Amniotic epithelial cell (primary cell): Measurements from ENCODE around the gene NUP153.
A peak's percentile ranks its signal among the peaks of the same experiment; 100 is the strongest.
"Not testable (repeated sequence)": the region's sequence is repeated elsewhere in the genome, so short reads cannot be mapped to it uniquely, and the experiment has no call there.

Experiments
- DNase-seq: peaks from one replicate; pipeline ENCODE4 v3.0.0-alpha.2; 2010; ENCODE audit warnings: low read depth

The NUP153 gene

GRCh38 chr6:17714177-17714576 is 7.5 kb upstream of the NUP153 start:
- no peak for DNase-seq

- no peak for DNase-seq
These were observed 5.9 kb upstream of the NUP153 start for GRCh38 chr6:17712576-17712975.

- peak; percentile 87 for DNase-seq
These were observed 3.6 kb upstream of the NUP153 start for GRCh38 chr6:17710331-17710730.

DNA sequence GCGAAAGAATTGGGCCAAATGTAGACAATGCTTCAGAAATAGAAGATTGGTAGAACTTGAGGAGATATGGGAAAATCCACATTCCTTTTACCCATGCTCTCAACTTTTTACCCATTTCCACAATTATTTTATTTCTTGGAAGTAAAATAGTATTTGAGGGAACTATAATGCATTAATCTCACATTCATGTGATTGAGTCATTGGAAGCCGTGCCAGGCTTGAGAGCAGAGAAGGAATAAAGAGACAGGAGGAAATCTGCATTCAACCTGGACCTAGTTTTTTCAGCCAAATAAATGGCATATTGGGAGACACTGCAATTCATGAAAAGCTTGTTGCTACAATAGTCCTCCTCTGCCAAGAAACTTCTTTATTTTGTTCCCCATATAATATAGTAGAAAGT is 2.8 kb upstream of the NUP153 start:
- DNase-seq = no peak

DNA sequence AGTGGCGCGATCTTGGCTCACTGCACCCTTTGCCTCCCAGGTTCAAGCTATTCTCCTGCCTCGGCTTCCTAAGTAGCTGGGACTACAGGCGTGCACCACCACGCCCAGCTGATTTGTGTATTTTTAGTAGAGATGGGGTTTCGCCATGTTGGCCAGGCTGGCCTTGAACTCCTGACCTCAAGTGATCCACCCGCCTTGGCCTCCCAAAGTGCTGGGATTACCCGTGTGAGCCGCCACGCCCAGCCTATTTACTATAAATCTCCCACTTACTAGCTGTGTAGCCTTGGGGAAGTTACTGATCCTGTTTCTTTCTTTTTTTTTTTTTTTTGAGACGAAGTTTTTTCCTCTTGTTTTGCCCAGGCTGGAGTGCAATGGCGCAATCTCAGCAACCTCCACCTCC is 1.3 kb upstream of the NUP153 start:
- not testable (repeated sequence) for DNase-seq

GRCh38 chr6:17707371-17707651 is 586 bp upstream of the NUP153 start:
- DNase-seq = no peak

- DNase-seq = peak; percentile 47
These were observed 746 bp downstream of the NUP153 start for GRCh38 chr6:17705778-17706579.

- peak; percentile 56 for DNase-seq
These were observed 1.3 kb downstream of the NUP153 start for GRCh38 chr6:17705428-17705777.

DNA sequence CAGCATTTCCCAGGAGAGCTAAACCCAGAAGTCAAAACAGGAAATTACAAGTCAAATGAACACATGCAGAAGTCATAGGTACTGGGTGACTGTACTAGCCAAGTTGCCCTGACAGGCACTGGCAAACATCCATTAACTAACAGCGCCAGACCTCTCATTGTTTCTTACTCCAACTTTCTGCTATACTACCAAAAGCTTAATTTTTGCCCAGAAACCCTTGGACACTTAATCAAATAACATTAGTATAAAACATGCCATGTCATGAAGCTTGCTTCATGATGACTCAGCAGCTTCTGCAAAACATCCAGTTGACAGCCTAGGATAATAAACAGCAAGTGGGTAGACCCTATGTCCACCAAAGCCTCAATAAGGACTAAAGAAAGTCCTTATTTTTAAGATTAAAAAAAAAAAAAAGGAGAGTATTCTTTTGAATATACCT is 3.5 kb downstream of the NUP153 start:
- DNase-seq = peak; percentile 93

DNA sequence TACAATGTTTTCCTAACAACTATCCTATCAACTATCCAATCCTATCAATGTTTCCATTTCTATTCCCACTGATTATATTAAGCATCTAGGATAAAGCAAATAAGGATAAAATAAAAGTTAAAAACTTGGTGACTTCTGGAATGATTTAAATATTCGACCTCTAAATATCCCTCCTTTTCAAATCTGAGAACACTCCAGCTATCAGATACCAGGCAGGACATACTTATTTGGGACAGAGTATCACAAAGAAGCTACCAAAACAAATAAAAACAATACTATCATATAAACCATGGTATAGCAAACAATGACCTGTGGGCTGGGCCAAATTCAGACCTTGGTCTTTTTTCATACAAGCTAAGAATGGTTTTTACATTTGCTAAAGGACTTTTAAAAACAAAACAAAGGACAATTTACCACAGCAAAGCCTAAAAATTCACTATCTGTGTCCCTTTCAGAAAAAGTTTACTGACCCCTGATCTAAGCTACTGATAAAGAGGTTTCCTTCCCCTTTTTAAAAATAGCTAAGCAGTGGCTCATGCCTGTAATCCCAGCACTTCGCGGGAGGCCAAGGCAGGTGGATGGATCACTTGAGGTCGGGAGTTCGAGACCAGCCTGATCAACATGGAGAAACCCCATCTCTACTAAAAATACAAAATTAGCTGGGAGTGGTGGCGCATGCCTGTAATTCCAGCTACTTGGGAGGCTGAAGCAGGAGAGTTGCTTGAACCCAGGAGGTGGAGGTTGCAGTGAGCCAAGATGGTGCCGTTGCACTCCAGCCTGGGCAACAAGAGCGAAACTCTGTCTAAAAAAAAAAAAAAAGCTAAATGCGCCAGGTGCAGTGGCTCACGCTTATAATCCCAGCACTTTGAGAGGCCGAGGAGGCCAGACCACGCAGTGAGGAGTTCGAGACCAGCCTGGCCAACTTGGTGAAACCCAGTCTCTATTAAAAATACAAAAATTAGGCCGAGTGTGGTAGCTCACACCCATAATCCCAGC is 6.0 kb downstream of the NUP153 start:
- no peak for DNase-seq

- no peak for DNase-seq
These were observed 14.7 kb downstream of the NUP153 start for GRCh38 chr6:17691925-17692538.

DNA sequence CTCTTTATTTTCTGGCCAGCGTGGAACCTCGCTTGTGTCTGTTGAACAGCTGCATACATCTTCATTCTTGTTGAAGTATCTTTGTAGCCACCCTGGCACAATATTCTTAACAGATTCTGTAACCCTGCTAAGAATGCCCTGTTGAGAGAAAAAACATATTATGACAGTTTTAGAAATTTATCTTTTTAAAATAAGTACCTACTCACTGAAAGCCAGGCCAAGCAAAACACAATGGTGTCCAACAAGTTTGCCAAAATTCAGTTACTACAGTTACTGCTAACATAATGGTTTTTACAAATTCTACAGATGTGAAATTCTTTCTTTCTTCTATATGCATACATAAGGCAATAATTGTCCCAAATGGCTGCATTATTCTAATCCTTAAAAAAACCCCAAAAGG is 18.2 kb downstream of the NUP153 start:
- DNase-seq = no peak

DNA sequence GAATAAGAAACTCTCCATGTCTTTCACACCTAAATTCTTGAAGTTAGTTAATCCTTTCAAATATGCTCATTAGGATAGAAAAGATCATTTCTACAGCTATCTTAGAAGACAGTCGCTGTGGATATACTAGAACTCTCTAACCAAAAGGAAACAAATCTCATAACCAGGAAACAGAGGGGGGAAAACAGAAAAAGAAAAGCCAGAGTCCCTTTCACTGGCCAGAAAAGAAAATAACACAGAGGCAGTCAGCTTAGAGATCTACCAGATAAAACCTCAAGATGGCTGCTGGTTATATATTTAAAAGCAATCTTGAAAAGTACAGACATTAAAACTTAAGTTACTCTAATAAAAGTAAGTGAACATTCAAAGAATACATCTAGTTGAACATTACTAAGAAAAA is 19.6 kb downstream of the NUP153 start:
- no peak for DNase-seq

DNA sequence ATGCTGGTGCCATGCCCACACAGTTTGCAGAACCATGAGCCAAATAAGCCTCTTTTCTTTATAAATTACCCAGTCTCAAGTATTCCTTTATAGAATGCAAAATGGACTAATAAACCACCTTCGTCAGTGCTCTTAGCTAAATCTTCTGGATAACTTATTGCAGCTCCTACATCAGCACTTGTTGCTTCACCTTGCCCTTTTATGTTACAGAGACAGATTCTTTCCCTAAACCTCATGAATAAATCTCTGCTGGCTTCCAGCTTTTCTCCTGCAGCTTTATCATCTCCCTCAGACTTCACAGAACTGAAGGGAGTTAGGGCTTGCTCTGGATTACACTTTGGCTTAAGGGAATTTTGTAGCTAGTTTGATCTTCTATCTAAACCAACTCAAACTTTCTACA is 22.6 kb downstream of the NUP153 start:
- DNase-seq = peak; percentile 73

DNA sequence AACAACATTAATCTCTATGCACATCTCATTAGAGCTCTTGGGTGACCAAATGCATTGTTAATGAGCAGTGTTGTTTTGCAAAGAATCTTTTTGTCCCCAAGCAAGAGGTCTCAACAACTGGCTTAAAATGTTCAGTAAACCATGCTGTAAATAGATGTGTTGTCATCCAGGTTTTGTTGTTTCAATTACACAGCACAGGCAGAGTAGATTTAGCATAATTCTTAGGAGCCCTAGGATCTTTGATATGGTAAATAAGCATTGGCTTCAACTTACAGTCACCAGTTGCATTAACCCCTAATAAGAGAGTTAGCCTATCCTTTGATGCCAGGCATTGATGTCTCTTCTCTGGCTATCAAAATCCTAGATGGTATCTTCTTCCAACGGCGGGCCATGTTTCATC is 23.3 kb downstream of the NUP153 start:
- DNase-seq = no peak

DNA sequence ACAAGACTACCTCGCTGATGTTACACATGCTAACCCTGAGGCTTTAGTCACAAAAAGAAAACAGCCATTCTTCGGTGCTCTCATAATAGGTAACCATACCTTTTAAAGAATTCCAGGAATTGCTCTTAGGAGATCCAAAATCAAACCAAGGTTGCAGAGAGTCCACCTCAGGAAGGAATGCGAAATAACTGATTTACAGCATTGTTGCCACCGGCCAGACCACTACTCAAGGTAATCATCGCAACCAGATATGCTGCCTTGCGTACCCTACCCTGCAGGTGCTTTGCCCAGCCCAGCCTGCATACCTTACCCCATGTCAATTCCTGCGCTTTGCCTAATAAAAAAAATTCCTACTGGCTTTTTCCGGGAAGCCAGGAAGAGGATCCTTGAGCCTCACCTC is 27.0 kb downstream of the NUP153 start:
- DNase-seq = no peak

GRCh38 chr6:17677602-17678001 is 29.1 kb downstream of the NUP153 start:
- DNase-seq = no peak

DNA sequence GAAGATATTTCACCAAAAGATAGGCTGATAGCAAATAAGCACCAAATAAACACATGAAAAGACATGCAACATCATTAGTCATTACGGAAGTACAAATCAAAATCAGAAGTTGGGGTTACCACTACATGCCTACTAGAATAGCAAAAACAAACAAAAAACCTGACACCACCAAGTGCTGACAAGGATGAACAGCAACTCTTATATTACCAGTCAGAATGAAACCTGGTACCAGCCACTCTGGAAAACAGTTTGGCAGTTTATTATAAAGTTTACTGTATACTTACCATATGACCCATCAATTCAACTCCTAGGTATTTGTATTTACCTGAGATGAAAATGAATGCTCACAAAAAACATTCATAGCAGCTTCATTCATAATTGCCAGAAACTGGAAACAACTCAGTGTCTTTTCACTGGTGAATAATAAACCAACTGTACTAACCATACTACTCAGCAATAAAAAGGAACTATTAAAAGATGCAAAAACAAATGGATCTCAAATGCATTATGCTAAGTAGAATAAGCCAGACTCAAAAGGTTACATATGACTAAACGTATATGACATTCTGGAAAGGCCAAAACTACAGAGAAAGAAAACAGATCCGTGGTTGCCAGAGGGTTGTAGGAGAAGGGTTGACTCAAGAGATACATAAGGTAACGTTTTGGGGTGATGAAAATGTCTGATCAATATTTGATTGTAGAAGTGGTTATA is 33.0 kb downstream of the NUP153 start:
- no peak for DNase-seq

- DNase-seq = no peak
These were observed 34.5 kb downstream of the NUP153 start for GRCh38 chr6:17672064-17672718.

GRCh38 chr6:17666646-17667045 is 40.1 kb downstream of the NUP153 start:
- DNase-seq = no peak

GRCh38 chr6:17665132-17665531 is 41.6 kb downstream of the NUP153 start:
- no peak for DNase-seq

- peak; percentile 48 for DNase-seq
These were observed 43.5 kb downstream of the NUP153 start for GRCh38 chr6:17663226-17663625.
